GM11168 (cell line): ENCODE measurements around the gene HBD.
"Not testable (repeated sequence)": the region's sequence is repeated elsewhere in the genome, so short reads cannot be mapped to it uniquely, and the experiment has no call there.

Experiments
- in situ Hi-C: fragments of 300-500 bp; cut with MboI; formaldehyde crosslinking; loops from one replicate; pipeline ENCODE4 v1.12.0; 2022; ENCODE audit warnings: low sequenced_read_pairs; ENCODE audit not compliant: unreplicated experiment

HBD gene

GRCh38 chr11:5254023-5254422 is 19.7 kb upstream of the HBD start:
- in situ Hi-C loops, result not testable (repeated sequence)

- in situ Hi-C loops, result not testable (repeated sequence)
Measured at GRCh38 chr11:5253440-5253839, 19.2 kb upstream of the HBD start.

- in situ Hi-C loops, result no loop called here
Measured at GRCh38 chr11:5252919-5253265, 18.6 kb upstream of the HBD start.

GRCh38 chr11:5252192-5252918 is 18.1 kb upstream of the HBD start:
- in situ Hi-C loops, result no loop called here

- in situ Hi-C loops, result no loop called here
Measured at GRCh38 chr11:5251746-5252145, 17.5 kb upstream of the HBD start.

GRCh38 chr11:5250543-5251204 is 16.4 kb upstream of the HBD start:
- in situ Hi-C loops, result no loop called here

- in situ Hi-C loops, result not testable (repeated sequence)
Measured at GRCh38 chr11:5249807-5250396, 15.6 kb upstream of the HBD start, which contains the start of gene HBG1. TSS of gene HBG1 (minus strand) at chr11:5249857. CDS start at chr11:5249804, 53 bp downstream.

GRCh38 chr11:5248498-5248897 is 14.2 kb upstream of the HBD start:
- in situ Hi-C loops, result not testable (repeated sequence)

GRCh38 chr11:5247472-5248192 is 13.3 kb upstream of the HBD start:
- in situ Hi-C loops, result no loop called here

GRCh38 chr11:5246772-5247471 is 12.6 kb upstream of the HBD start:
- in situ Hi-C loops, result no loop called here

GRCh38 chr11:5245155-5245554 is 10.9 kb upstream of the HBD start:
- in situ Hi-C loops, result no loop called here

- in situ Hi-C loops, result no loop called here
Measured at GRCh38 chr11:5243816-5244180, 9.5 kb upstream of the HBD start.

GRCh38 chr11:5242933-5243815 is 8.9 kb upstream of the HBD start:
- in situ Hi-C loops, result no loop called here

GRCh38 chr11:5242208-5242607 is 7.9 kb upstream of the HBD start:
- in situ Hi-C loops, result no loop called here

- in situ Hi-C loops, result no loop called here
Measured at GRCh38 chr11:5241458-5241857, 7.2 kb upstream of the HBD start.

GRCh38 chr11:5240458-5240857 is 6.2 kb upstream of the HBD start:
- in situ Hi-C loops, result no loop called here

- in situ Hi-C loops, result no loop called here
Measured at GRCh38 chr11:5240056-5240455, 5.8 kb upstream of the HBD start.

- in situ Hi-C loops, result no loop called here
Measured at GRCh38 chr11:5239046-5239445, 4.8 kb upstream of the HBD start.

GRCh38 chr11:5238486-5238885 is 4.2 kb upstream of the HBD start:
- in situ Hi-C loops, result no loop called here
